HG03280 (cell line): Measurements from ENCODE around the gene FZD2.
"Not testable (repeated sequence)": the region's sequence is repeated elsewhere in the genome, so short reads cannot be mapped to it uniquely, and the experiment has no call there.

Source experiments
- ATAC-seq: cut with Tn5 transposase; IDR thresholded peaks from one replicate; pipeline ENCODE4 v1.9.1; 2021; ENCODE audit warnings: mild to moderate bottlenecking, moderate library complexity; ENCODE audit not compliant: unreplicated experiment

The FZD2 gene

DNA sequence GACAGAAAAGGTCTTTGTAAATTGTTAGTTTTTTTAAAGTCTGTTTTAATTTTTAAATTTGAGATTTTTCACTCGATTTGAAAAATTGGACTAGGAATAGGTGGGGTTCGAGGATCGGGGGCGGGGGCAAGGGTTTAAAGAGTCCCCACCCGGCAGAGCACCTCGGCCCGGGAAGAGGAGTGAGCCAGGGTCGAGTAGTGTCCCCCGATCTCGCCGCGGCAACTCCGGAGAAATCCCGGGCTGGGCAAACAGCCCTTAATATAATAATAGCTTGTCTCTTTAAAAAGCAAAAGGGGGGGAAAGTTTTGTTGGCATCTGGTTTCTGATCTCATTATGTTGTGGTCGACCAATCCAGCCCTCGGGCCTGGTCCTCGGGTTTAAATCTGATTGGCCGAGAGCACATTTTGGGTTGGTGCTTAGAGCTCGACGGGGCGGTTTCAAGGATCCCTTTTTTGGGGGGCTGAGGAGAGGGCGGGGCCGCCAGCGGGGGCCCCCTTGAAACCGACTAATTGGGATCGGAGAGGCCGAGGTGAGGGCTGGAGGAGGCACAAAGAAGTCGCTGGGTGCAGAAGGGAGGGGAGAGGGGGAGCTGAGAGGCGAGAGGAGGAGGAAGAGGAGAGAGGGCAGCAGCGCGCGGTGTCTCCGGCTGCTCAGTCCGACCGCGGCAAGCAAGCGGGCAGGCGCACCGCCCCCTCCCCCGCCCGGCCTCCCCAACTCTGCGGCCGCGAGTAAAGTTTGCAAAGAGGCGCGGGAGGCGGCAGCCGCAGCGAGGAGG is at the start of gene FZD2:
FZD2 (plus strand) TSS at position 653 of the 775 bp plus-strand sequence. CDS start 205 bp downstream, outside the sequence.
- ATAC-seq, result peak; percentile 61

DNA sequence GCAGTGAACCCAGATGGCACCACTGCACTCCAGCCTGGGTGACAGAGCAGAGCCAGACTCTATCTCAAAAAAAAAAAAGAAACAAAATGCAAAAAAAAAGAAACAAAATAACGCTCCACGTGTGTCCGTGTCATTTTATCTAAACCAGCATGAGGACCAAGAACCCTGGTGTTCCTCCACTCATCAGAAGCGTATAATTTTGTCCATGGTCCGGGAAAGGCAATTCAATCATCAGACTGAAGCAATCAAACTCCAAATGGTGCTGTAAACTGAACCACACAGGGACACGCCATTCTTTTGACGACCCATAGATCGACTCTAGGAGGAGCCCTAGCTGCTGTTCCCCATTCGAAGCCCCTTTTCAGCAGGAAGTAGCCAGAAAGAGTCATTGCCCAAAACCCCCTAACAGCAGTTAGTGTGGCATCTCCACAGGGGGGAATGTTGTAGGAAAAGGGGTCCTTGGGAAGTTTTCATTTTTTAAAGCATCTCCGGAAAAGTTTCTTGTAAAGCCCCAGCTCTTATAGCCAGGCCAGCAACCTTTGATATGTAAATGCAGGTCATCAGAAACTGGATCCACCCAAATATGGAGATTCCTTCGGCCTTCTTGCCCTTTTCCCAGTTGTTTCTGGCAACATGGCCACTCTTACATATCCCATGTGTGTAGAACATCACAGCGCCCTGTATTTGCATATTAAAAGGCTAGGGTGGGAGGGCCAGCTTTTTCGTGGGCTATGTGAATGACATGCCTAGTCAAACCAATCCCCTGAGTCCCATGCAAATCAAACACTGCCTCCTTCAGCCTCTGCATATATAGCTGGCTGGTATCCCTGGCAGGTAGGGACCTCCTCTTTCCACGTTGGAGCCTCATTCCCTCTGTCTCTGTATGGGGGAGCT is 45.8 kb upstream of the FZD2 start:
- not testable (repeated sequence) for ATAC-seq

DNA sequence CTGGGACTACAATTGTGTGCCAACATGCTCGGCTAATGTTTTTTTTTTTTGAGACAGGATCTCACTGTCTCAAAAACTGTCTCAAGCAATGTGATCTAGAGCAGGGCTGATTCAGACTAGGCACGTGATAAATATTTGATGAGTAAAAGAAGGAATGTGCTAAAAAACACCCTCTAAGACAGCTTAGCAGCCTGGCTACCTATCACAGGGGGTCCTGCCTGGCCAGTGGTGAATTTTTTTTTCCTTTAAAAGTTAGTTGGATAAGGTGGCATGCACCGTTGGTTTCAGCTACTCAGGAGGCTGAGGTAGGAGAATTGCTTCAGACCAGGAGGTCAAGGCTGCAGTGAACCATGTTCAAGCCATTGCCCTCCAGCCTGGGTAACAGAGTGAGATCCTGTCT is 39.3 kb upstream of the FZD2 start:
- ATAC-seq, result no peak

DNA sequence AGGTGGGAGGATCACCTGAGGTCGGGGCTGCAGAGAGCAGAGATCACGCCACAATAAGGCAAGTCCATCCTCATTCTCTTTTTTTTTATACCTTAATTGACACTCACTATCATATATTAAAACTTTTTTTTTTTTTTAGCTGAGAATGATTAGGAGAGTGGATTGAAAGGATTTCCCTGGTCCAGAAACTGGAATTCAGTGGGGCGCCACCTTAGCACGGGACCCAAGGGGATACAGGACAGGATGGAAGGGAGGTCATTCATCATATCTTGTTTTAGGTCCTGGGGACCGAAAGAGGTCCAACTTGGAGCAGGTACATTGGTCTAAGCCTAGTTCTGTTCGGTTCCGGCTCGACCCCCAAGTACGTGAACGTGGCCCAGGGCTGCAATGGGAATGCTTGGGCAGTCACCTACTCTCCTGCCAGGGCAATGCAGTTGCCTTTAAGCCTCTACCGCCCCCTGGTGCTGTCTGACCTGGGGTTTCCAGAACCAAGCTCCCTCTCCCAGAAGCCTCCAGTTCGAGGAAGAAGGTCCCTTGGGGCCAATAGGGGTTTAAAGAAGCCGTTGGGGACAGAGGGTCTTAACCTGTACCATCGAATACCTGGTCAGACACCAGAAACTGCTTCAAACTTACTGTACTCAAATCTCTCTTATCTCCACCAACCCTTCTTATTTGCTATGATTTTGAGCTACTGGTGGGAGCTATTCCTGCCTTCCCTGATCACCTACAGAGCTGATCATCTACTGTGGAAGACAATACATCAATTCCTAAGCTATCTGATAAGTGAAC is 34.2 kb upstream of the FZD2 start:
- no peak for ATAC-seq

DNA sequence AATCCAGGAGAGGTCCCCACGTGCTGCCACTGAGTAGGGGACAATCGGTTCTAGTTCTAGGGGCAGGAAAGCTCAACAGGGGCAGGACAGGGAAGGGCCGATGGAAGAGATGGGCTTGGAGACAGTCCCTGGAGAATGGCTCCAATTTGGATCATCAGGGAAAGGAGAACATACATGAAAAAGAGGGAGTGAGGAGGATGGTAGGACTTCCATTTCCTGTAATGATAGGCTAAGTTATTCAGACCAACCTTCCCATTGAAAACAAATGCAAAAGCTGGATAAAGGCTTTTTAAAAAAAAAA is 33.7 kb upstream of the FZD2 start:
- no peak for ATAC-seq

DNA sequence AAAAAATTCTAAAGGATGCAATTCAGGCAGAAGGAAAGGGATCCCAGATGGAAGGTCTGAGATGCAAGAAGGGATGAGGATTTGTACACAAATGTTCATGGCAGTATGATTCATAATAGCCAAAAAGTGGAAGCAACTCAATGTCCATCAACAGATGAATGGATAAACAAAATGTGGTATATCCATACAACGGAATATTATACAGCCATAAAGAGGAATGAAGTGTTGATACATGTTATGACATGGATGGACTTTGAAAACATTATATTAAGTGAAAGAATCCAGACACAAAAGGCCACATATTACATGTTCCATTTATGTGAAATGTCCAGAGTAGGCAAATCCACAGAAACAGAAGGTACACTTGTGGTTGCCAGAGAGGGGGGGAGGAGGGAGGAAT is 30.2 kb upstream of the FZD2 start:
- no peak for ATAC-seq

DNA sequence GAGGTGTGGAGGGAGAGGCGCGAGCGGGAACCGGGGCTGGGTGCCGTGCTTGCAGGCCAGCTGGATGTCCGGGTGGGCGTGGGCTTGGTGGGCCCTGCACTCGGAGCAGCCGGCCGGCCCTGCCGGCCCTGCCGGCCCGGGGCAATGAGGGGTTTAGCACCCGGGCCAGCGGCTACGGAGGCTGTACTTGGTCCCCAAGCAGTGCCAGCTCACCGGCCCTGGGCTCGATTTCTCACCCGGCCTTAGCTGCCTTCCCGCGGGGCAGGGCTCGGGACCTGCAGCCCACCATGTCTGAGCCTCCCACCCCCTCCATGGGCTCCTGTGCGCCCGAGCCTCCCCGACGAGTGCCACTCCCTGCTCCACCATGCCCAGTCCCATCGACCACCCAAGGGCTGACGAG is 29.3 kb upstream of the FZD2 start:
- no peak for ATAC-seq

DNA sequence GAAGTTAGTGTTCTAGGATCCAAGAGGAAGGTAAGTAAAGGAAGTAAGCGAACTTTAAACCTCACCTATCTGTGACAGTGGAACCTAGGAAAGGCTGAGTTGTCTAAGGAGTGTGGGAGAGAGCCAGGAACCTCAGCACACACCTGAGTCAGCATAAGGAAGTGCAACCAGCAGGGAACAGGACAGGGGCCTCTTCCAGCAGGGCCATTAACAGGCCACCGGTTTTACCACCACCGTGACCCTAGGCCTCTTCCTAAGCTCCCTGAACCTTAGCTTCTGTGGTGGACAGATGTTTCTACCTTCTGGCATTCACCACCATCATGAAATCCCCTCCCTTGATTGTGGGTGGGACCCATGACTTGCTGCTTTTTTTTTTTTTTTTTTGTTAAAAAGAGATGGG is 27.4 kb upstream of the FZD2 start:
- ATAC-seq, result no peak

DNA sequence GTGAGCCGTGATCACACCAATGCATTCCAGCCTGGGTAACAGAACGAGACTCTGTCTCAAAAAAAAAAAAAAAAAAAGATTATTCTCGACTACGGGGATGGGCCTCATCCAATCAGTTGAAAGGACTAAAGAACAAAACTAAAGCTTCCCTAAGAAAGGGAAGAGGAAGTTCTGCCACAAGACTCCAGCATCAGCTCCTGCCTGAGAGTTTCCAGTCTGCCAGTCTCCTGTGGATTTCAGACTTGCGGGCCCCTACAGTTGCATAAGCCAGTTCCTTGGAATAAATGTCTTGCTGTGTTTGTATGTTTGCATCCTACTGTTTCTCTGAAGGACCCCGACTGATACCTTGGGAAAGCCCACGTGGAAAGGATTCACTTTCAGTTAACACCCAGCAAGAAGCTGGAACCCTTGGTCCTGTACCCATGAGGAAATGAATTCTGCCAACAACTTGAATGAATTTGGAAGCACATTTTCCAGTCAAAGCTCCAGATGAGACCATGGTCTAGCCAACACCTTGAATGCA is 26.3 kb upstream of the FZD2 start:
- no peak for ATAC-seq

DNA sequence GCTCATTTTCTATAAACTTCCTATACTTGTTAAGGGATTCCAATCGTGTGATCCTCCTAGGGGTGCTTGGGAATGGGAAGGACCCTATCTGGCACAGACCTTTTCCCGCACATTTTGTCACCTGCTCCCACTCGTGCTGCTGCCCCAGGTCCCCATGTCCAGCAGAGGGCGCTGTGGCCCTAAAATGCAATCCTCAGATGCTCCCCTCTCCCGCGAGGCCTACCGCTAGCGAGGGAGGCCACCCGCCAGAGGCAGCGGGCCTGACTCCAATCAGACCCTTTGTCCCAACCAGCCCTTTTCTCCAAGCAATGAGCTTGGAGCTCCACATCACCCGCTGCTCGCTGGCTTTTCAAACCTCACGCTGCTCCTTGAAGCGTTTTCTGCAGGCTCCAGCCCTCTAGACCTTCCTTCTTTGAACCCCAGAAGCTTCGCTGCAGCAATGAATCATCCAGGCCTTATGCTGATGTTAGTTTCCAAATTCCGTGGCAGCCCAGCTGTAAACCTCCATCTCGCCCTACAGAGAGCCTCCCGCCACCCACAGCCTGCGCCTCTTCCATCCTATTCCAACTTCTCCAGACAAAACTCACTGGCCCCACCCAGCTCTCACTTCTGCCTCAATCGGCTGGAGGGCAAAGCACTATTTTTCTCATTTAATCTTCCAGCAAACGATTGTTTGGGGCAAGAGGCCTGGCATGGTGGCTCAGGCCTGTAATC is 23.6 kb upstream of the FZD2 start:
- ATAC-seq, result peak; percentile 76

DNA sequence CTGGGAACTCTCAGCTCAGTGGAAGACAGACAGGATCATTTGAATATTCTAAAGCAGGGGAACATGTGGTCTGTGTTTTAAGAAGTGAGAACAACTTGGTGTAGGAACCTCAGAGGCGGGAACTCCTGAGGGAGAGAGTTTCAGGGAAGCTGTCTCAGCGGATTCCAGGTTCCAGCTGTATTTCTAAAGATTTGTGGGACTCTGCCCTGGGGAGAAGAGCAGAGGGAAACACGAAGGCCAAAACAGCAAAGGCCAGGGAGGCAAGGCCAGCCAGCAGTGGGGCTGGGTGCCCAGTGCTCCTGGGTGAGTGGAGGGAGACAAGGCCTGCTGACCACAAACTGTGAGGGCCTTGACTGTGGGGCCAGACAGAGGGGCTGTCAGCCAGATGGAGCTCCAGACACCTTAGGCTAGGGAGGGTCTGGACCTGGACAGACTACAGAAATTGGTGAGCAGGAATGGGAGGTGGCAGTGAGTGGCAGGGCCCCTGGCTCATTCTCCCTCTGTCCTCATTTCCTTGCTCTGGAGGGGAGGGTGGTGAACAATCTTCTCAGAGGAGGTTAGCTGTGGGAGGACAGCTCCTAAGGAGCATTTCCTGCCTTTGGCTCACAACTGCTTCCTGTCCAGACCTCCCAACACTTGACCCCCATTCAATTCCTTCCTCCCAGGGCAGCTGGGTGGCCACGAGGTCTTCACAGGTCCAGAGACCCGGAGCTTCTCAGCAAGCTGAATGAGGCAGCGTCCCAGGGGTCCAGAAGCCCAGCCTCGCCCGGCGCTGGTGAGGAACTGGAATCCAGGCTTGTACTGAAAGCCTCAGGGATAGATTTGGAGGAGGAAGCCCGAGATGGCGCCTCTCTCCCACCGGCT is 21.0 kb upstream of the FZD2 start:
- no peak for ATAC-seq

DNA sequence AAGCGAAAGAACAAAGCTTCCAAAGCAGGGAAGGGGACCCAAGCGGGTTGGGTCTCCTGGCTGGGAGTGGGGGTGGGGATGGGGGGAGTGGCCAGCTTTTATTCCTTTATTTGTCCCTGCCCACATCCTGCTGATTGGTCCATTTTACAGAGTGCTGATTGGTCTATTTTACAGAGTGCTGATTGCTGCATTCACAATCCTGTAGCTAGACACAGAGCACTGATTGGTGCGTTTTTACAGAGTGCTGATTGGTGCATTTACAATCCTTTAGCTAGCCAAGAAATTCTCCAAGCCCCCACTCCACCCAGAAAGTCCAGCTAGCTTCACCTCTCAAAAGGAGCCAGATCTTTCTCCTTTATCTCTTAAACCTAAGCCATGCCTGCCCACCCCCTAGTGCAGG is 19.4 kb upstream of the FZD2 start:
- ATAC-seq, result not testable (repeated sequence)

DNA sequence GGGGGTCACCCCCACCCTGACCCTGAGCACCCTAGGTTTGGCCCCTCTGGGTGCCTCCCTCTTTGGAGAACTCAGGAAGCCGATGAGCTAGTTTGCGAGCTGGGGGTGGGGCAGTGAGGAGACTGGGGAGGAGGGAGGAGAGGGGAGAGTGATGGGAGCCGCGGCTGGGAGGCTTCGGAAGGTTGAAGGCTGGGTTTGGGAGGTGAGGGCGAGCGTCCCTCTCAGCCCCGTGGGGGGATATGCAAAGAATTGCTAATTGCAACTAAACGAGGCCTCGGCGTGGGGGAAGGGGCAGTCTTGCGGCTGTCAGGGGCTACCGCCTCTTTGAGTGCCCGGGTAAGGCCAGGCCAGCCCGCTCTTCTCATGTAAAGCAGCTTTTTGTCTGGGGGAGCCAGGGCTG is 17.6 kb upstream of the FZD2 start:
- no peak for ATAC-seq

DNA sequence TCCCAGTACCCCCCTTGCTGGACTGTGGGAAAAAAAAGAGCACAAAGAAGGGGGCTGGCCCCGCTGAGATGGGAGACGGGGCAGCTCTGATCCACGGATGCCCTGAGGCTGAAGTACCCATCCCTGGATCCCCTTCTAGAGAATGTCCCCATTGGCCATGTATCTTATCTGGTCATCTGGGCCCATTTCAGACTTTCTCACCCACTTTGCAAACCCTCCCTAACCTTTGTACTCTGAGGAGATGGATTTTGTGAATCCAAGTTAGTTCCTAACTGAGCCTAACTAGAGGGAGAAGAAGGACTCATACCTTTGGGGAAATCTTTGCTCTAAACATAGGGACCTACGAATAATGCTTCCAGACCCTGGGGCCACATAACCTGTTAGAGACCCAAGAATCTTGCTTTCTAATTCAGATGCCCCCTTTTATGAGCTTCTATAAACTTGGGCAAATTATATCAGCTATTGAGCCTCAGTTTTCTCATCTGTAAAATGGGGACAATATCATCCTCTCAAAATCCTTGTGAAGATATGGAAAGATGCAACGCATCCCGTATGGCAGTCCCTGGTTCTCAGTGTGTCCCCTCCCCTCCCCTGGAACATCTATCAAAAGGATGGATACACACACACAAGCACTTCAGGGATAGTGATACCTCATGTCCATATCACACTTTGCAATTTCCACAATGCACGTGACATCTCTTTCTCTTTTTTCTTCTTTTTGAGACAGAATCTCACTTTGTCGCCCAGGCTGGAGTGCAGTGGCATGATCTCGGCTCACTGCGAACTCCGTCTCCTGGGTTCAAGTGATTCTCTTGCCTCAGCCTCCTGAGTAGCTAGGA is 16.8 kb upstream of the FZD2 start:
- ATAC-seq, result no peak

DNA sequence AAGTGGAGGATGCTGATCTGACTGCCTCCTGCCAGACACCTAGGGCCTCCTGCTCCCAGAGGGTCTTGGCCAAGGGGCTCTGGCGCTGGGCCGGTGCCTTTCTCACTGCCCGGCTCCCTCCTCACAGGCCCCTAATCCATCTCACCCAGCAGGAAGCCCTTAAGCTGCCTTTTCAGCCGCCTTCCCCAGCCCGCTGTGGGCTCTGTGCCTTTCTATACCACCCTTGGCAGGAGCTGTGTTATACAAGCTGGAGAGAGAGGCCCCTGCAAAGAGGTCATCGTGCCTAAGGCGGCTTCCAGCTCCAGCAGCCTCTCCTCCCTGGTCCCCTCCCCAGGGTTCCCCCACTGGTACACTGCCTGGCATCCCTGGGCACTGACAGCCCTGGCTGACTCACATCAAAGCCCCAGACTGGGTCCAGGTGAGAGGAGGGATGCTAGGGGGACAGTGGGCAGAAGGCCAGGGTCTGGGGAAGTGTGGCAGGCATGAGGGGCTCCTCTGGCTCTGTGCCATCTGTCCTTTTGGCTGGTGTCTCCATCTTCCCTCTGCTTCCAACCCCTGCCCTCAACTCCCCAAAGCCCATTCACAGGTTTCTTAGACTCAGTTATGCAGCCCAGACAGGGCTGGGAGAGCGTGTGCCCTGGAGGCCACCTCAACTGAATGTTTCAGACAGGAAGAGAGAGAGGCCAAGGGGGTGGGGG is 15.3 kb upstream of the FZD2 start:
- no peak for ATAC-seq

DNA sequence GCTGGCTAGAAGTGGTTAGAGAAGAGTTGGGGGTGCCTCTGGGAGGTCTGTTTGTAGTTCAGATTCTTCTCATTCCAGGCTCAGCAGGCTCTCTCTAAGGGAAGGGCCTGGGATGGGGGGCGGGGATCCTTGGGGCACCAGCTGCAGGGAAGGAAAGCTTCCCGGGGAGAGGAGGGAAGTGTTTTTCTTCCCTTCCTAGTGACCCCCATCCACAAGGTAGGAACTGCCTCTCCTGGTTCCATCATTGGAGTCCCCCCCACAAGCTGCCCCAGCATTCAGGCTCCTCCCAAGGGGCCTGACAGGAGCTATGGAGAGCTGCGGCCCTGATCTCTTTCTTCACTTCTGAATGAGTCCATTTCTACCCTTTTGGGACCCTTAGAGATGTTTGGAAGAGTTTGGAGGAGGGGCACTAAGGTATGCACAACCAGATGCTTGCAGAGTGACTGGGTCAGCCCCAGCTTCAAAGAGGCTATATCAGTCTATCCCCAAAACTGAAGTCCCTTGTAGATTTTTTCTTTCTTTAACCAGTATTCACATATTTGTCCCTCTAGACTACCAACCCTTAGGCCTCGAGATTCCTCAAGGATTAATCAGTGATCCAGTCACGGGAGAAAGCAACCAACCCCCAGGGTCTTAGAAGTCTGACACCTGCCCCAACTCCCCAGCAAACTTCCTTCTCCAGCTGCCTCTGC is 13.9 kb upstream of the FZD2 start:
- no peak for ATAC-seq

DNA sequence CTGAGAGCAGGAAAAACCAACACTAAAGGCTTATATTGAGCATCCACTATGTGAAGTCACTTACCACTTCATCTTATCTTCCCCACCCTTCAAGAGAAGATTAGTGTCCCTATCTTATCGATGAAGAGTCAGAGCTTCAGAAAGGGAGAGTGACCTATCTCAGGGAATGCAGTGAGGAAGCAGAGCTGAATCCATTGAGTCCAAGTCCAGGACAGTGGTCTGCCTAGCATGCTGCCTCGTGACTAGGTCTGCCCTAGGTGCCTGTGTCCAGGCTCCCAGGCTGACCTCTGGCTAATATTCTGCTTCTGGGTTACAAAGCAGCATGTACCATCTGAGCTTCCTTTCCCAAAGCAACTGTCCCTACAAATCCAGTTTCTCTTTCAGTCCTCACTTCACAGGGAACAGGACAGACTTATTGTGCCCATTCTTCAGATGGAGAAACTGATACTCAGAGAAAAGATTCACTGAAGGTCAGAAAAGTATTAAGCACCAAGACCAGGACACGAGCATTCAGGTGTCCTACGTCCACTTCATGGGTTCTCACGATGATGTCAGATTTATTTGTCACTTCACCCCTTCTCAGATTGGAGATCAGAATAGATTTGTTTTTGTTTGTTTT is 13.3 kb upstream of the FZD2 start:
- ATAC-seq, result no peak
